Activated CD4-positive, alpha-beta T cell treated with anti-CD3 and anti-CD28 coated beads, Interleukin-2, amount 50 U/mL, for 16 hours (primary cell): Measurements from ENCODE around the gene CD163L1.
"Not testable (repeated sequence)": the region's sequence is repeated elsewhere in the genome, so short reads cannot be mapped to it uniquely, and the experiment has no call there.

ENCODE experiments used
- DNase-seq: peaks from one replicate; pipeline ENCODE4 v3.0.0-alpha.2; 2020

The CD163L1 gene

GRCh38 chr12:7444076-7444475 is at the start of gene CD163L1:
Gene CD163L1, minus strand, starts transcription at chr12:7444153. Its CDS starts 26 bp downstream, at chr12:7444127.
- no peak for DNase-seq

DNA sequence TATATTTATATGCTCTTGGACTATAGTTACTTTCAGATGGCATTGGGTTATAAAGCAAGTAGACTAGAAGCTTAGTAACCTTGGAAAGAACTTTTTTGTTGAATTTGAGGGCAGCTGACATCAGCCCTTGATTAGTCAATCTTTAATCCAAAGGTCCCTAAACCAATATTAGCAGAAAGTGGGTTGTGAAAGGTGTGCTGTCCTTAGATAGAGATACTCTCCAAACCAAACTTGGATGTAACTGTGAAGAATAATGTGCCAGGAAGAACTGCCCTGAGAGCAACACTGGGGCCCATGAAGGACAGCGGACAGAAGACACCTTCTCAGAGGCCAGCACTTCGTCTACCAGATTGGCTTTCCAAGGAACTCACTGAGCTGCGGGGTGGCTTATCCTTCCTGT is 49.1 kb upstream of the CD163L1 start:
- DNase-seq = no peak

GRCh38 chr12:7486512-7486911 is 42.6 kb upstream of the CD163L1 start:
- DNase-seq = no peak

- no peak for DNase-seq
These were observed 41.1 kb upstream of the CD163L1 start for GRCh38 chr12:7485095-7485494.

DNA sequence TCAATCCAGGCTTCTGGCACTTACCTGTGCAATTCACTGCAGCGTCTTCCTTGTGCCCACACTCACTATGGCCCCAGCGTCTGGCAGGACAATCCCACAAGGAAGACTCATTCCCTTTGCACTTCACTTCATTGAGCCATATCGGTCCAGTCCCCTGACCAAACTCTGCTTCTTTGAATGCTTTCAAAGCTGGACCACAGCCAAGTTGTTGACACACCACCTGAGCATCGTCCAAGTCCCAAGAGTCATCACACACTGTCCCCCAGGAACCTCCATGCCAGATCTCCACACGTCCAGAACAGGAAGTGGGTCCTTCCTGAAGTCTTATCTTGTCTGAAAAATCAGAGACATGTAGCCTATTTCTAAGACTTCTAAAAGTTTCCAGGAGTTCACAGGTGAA is 39.4 kb upstream of the CD163L1 start:
- DNase-seq = no peak

DNA sequence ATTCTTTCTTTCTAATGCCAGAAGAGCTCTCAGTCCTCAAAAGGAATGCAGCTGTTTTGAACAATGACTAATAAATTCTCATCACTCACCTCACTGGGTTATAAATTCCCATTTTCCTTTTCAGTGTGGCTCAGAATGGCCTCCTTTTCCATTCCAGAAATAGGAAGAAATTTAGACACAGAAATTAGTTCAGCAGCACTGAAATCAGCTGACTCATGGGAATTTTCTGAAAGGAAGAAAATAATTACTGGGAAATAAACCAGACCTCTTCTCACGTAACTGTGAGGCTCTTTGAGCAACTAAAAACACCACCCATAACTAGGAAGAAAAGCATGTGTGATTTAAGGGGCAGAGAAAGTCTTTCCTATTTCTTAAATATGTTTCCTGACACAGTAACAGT is 35.8 kb upstream of the CD163L1 start:
- no peak for DNase-seq

DNA sequence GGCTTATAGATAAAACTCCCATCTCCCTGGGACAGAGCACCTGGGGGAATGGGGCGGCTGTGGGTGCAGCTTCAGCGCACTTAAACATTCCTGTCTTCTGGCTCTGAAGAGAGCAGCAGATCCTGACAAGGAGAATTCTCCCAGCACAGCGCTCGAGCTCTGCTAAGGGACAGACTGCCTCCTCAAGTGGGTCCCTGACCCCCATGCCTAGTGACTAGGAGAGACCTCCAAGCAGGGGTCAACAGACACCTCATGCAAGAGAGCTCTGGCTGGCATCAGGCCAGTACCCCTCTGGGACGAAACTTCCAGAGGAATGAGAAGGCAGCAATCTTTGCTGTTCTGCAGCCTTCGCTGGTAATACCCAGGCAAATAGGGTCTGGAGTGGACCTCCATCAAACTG is 28.1 kb upstream of the CD163L1 start:
- DNase-seq = no peak

DNA sequence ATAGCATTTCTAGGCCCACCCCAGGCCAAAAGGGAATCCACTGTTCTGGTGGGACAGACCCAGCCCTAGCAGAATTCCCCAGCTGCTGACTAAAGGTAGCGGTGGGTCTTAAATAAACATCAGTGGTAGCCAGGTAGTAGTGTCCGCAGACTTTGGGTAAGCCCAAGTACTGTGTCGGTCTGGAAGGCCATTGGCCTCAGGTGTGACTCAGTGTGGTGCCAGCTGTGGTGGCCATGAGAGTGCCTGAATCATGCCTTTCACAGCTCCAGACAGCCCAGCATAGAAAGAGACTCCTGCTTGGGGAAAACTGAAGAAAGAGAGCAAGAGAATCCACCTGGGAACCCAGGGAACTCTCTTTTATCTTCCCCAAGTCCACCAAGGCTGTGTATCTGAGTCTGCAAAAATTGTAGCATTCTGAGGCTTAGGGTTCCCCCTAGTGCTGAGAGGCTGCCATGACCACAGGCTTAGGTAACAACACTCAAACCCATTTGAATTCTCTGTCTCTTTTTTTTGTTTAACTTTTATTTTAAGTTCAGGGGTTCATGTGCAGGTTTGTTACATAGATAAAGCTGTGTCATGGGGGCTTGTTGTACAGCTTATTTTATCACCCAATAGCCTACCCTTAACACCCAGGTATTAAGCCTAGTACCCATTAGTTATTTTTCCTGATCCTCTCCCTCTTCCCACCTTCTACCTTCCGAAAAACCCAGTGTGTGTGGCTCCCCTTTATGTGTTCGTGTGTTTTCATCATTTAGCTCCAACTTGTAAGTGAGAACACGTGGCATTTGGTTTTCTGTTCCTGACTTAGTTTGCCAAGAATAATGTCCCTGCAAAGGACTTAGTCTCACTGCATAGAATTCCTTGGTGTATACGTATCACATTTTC is 16.7 kb upstream of the CD163L1 start:
- DNase-seq = peak; percentile 48

DNA sequence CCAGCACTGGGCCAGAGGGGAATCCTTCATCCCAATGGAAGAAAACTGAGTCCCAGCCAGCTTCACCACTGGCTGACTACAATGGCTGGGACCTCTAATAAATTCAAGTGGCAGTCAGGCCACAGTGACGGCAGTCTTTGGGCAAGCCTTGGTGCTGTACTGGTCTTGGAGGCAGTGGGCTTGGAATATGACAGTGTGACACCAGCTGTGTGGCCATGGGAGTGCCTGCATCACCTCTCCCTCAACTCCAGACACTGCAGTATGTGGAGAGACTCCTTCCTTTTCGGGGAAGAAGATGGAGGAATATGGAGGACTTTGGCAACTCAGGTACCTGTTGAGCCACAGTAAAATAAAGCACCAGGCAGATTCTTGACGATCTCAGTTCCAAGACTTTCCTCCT is 16.0 kb upstream of the CD163L1 start:
- DNase-seq = no peak

GRCh38 chr12:7451756-7452155 is 7.8 kb upstream of the CD163L1 start:
- DNase-seq = no peak

- no peak for DNase-seq
These were observed 6.7 kb upstream of the CD163L1 start for GRCh38 chr12:7450667-7451066.

DNA sequence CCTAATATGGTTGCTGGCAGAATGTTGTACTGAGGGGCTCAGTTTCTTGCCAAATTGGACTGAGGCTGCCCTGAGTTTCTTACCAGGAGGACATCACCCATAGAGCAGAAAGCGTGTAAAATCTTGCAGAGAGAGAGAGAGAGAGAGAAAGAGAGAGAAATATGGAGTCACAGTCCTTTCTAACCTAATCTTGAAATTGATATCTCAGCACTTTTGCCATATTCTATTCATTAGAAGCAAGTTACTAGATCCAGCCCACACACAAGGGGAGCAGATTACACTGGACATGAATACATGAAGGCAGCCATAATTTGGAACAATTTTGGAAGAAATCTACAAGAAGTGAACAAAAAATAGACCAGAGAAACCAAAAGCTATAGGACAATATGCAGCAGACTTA is 4.1 kb upstream of the CD163L1 start:
- no peak for DNase-seq

DNA sequence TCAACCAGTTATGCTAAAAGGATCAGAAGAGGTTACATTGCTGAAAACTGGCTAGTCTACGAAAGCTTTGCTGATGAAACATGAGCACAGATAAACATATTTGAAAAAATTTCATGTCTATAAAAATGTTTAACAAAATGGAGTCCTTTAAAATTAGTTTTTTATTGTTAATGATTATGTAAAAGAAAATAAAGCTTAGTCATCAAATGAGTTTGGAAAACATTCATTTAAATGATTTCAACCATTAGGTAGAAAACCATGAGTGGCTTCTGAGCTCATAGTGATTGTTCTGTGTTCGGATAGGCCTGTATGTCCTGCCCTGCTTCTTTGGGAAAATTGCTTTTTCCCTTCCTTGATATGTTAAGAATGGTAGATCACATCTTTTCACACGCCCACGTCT is 584 bp upstream of the CD163L1 start:
- DNase-seq = no peak

DNA sequence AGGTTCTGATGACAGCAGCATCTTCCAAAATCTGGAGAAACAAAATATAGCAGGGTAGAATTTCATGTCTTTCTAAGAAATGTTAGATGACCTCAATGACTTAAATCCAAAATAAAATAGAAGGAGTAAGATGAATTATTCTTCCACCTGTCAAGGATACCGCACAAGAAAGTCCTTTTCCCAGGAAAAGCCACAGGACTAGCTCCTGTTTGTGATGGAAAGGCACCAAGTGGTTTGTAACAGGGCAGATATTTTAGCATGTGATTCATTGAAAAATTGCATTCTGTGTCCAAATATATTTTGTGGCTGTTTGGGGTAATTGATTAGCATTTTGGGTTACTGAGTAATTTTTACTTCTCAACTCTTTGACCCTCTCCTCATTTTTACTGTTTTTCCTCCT is 2.7 kb downstream of the CD163L1 start:
- DNase-seq = no peak

- peak; percentile 27 for DNase-seq
These were observed 4.1 kb downstream of the CD163L1 start for GRCh38 chr12:7439579-7440505.

DNA sequence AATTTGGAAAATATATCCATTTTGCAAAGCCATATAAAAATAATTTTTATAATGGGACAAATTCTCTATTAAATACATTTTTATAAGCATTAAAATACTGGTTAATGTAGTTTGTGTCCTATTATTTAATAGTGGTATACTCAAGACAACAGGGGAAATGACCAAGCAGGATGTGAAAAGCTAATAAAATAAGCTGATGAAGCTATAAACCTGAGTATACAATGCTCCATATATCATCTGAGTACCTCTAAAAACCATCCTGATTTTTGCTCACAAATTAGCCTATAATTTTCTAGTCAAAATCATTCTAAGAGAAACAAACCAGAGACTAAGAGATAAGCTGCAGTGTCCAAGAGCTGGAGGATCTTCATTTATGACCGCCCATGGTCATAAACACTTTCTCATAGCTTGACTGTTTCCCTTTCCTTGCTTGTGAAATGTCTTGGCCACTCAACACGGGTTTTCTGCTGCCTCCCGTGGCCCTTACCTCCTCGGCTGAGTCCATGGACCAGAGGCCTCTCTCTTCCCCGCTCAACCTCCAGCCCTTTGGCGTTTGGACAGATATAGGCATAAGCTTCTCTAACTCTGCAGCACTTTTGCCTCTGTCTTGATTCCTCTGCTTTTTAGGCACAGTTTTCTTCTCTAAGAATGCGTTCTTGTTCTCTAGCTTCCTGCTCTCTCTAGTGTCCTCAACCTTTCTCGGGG is 5.5 kb downstream of the CD163L1 start:
- not testable (repeated sequence) for DNase-seq

GRCh38 chr12:7437494-7437893 is 6.5 kb downstream of the CD163L1 start:
- DNase-seq = not testable (repeated sequence)

DNA sequence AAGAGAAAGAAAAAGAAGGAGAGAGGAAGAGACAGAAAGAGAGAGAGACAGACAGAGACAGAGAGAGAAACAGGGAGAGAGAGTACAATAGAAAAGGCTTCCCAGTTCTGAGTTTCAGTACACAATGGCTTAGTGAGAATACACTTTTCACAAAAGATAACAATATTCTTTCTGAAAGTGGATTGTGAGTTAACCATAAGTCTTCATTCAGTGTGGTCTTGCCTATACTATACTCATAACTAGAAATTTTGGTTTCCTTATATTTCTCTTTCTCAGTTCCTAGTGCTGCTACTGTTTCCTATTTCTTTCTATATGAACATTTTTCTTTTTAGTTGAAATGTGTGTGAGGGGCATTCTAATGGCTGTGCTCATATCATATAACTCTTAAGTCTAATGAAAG is 9.3 kb downstream of the CD163L1 start:
- no peak for DNase-seq

DNA sequence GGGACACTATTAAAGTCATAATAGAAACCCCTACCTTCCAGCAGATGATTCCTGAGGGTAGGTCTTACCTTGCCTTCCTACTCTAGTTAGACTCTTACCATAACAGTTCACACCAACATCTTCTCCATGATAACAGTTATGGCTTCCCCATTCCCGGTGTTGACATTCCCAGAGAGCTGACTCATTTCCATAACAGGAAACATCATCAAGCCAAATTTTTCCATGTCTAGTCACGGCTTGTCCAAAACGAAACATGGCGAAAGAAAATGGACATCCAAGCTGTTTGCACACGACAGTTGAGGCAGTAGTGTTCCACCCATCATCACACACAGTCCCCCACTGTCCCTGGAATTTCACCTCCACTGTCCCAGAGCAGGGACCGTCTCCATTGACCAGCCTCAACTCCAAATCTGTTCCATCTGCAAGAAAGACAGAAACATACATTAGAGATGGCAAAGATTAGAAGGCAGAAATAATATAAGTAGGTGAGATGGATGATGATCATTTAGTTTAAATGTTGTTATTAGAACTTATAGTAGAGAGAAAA is 10.6 kb downstream of the CD163L1 start:
- DNase-seq = no peak

DNA sequence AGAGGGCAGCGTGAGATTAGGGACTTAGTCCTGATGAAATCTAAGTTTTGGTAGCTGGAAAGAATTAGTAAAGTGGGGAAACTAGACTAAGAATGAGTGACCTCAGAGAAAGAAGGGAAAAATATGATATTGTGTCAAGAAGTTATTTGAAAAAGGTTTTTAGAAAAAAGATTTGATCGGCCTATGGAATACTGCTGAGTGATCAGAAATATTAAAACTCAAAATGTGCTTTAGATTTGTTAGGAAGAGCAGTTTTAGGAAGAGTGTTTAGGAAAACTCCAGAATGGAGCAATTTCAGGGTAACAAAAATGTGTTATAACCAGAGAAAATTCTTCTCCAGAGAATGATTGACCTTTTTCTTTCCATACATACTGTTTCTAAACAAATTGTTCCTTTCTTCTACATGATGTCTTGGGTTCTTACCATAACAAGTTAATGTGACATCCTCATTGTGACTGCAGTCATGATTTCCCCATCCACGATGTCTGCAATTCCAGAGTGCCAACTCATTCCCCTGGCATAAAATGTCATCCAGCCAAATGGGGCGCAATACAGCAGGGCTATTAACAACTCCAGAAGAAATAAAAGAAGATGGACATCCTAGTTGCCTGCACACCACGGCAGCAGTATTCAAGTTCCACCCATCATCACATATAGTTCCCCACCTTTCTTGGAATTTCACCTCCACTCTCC is 11.8 kb downstream of the CD163L1 start:
- DNase-seq = no peak

GRCh38 chr12:7411343-7411742 is 32.6 kb downstream of the CD163L1 start:
- DNase-seq = no peak

- DNase-seq = no peak
These were observed 39.7 kb downstream of the CD163L1 start for GRCh38 chr12:7404275-7404674.
